Hepatocyte (in vitro differentiated cells): ENCODE results near the gene FUT9. TPM values are rescaled to one million over a fixed set of nuclear protein-coding genes. Genes with fewer than 3 reads are reported as not detected.
A peak's percentile ranks its signal among the peaks of the same experiment; 100 is the strongest.

Experiments
- DNase-seq: peaks from one replicate; pipeline ENCODE4 v3.0.0-alpha.2; 2016; ENCODE audit warnings: low spot score
- H2AFZ ChIP-seq: fragments of 200-600 bp; sonication (generic); 2 replicates; pipeline ENCODE4 v1.6.0; 2016; ENCODE audit warnings: antibody characterized with exemption, mild to moderate bottlenecking
- H3K27ac ChIP-seq: fragments of 200-600 bp; sonication (generic); 2 replicates; pipeline ENCODE4 v1.5.1; 2016; ENCODE audit warnings: mild to moderate bottlenecking
- H3K27me3 ChIP-seq: fragments of 200-600 bp; sonication (generic); 2 replicates; pipeline ENCODE4 v1.6.1; 2016
- H3K36me3 ChIP-seq: fragments of 200-600 bp; sonication (generic); replicated peaks from 2 replicates; pipeline ENCODE4 v1.5.1; 2016; ENCODE audit warnings: low read depth; ENCODE audit not compliant: insufficient read depth
- H3K4me1 ChIP-seq: fragments of 200-600 bp; sonication (generic); 2 replicates; pipeline ENCODE4 v1.5.1; 2016; ENCODE audit warnings: mild to moderate bottlenecking, moderate library complexity; ENCODE audit not compliant: insufficient read depth
- H3K4me2 ChIP-seq: fragments of 200-600 bp; sonication (generic); 2 replicates; pipeline ENCODE4 v1.6.0; 2016
- H3K4me3 ChIP-seq: fragments of 200-600 bp; sonication (generic); 2 replicates; pipeline ENCODE4 v1.5.1; 2016; ENCODE audit warnings: mild to moderate bottlenecking
- H3K79me2 ChIP-seq: fragments of 200-600 bp; sonication (generic); 2 replicates; pipeline ENCODE4 v1.6.0; 2017; ENCODE audit warnings: mild to moderate bottlenecking
- H3K9me2 ChIP-seq: fragments of 200-600 bp; sonication (generic); replicated peaks from 2 replicates; pipeline ENCODE4 v1.6.0; 2017; ENCODE audit warnings: mild to moderate bottlenecking; ENCODE audit not compliant: insufficient read depth
- H3K9me3 ChIP-seq: fragments of 200-600 bp; sonication (generic); 2 replicates; pipeline ENCODE4 v1.5.1; 2016; ENCODE audit warnings: low read depth, mild to moderate bottlenecking
- H4K20me1 ChIP-seq: fragments of 200-600 bp; sonication (generic); 2 replicates; pipeline ENCODE4 v1.6.0; 2016; ENCODE audit warnings: mild to moderate bottlenecking; ENCODE audit not compliant: insufficient read depth, poor library complexity, severe bottlenecking
- EZH2 ChIP-seq: fragments of 200-600 bp; sonication (generic); IDR thresholded peaks from 2 replicates; pipeline ENCODE4 v1.6.1; 2016; ENCODE audit warnings: antibody characterized with exemption, mild to moderate bottlenecking, borderline replicate concordance
- EZH2phosphoT487 ChIP-seq: fragments of 200-600 bp; sonication (generic); IDR thresholded peaks from one replicate; pipeline ENCODE4 v1.6.1; 2018; ENCODE audit warnings: antibody characterized with exemption, mild to moderate bottlenecking, low read depth, moderate library complexity; ENCODE audit not compliant: unreplicated experiment, severe bottlenecking
- WGBS: methylation state at CpG from one replicate; pipeline ENCODE4 v1.1.6; 2016; ENCODE audit warnings: low lambda C conversion rate; ENCODE audit errors: missing lambda C conversion rate; 5-methylcytosine and 5-hydroxymethylcytosine counted together
- polyA plus RNA-seq: library from polyadenylated mRNA; unstranded; fragments of >200 nt; fragmentation: Nextera tagmentation; extraction: Ambion mirVana; gene quantifications from 2 replicates; pipeline ENCODE4 v1.2.1, GENCODE V29; 2016
- total RNA-seq: library from RNA; depleted of rRNA; stranded (reverse); fragments of >200 nt; gene quantifications from 2 replicates; pipeline ENCODE4 v1.2.3, GENCODE V29; 2014
- TF ChIP-seq, protein P1 (sequence below): fragments of 200-600 bp; sonication (generic); IDR thresholded peaks from 2 replicates; pipeline ENCODE4 v1.5.1; 2016; ENCODE audit warnings: antibody characterized with exemption, mild to moderate bottlenecking; ENCODE audit not compliant: poor library complexity

FUT9 gene
- total and polyA plus RNA-seq, 2 experiments from 2014 or later = 0.24 to 0.87 TPM

DNA sequence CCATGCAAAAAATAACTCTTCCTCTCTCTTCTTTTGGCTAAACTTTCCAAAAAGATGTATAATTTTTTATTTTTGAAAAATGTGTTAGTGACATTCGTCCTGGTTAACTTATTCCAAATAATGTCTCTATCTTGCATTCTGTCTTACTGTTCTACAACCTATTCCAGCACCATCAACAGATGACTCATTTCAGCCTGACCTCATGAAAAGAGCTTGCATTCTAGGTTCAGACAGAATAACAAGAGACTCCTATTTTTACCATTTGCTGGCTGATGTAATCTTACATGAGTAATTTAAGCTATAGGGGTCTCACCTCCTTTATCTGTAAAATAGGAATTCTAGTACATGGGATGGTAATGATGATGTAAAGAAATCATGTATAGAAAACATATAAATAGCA lies 109.0 kb downstream of the FUT9 start:
- Histone ChIP-seq H2AFZ (no peak overlapping the region), H3K27me3 (no peaks in the 10 kb centered on the region), H3K36me3 (no peaks in the 10 kb centered on the region), H3K9me2 (no peaks in the 10 kb centered on the region), H3K4me1 (no peaks in the 10 kb centered on the region), H3K79me2 (no peaks in the 10 kb centered on the region), H3K27ac (no peak overlapping the region), H3K9me3 (no peaks in the 10 kb centered on the region), H3K4me3 (no peak overlapping the region), H3K4me2 (no peak overlapping the region), H4K20me1 (no peaks in the 10 kb centered on the region)
- no peak for DNase-seq
- TF ChIP-seq, protein P1, sequence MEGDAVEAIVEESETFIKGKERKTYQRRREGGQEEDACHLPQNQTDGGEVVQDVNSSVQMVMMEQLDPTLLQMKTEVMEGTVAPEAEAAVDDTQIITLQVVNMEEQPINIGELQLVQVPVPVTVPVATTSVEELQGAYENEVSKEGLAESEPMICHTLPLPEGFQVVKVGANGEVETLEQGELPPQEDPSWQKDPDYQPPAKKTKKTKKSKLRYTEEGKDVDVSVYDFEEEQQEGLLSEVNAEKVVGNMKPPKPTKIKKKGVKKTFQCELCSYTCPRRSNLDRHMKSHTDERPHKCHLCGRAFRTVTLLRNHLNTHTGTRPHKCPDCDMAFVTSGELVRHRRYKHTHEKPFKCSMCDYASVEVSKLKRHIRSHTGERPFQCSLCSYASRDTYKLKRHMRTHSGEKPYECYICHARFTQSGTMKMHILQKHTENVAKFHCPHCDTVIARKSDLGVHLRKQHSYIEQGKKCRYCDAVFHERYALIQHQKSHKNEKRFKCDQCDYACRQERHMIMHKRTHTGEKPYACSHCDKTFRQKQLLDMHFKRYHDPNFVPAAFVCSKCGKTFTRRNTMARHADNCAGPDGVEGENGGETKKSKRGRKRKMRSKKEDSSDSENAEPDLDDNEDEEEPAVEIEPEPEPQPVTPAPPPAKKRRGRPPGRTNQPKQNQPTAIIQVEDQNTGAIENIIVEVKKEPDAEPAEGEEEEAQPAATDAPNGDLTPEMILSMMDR = no peak
- TF ChIP-seq EZH2 (no peak), EZH2phosphoT487 (no peak)
- WGBS = 69% methylated on average over 1 of the region's 1 CpG

DNA sequence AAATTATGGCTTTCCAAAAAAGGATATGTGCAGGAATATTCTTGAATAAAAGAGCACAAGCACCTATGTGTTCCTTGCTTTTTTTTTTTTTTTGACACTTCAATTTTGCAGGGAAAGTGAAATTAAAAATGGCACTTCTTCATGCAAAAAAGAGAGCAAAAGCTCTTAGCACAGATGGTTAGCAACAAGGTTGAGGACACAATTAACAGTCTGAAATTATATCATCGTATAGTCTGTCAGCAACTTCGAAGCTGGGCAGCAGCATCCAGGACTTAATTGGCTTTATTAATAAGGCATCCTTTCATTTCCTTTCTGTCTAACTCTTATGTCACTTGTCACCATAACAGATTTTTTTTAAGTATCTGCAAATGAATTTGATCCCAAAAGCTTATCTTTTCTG lies 122.6 kb downstream of the FUT9 start:
- Histone ChIP-seq H3K36me3 (no peaks in the 10 kb centered on the region), H3K79me2 (no peaks in the 10 kb centered on the region), H4K20me1 (no peaks in the 10 kb centered on the region), H3K9me3 (no peaks in the 10 kb centered on the region), H3K4me2 (no peak overlapping the region), H3K4me1 (no peaks in the 10 kb centered on the region), H3K9me2 (no peaks in the 10 kb centered on the region), H3K27me3 (no peaks in the 10 kb centered on the region), H2AFZ (no peak overlapping the region), H3K27ac (no peak overlapping the region), H3K4me3 (no peak overlapping the region)
- WGBS = 89% methylated on average over 2 of the region's 2 CpGs
- TF ChIP-seq EZH2phosphoT487 (no peak), EZH2 (no peak)
- TF ChIP-seq, protein P1 = no peak
- no peak for DNase-seq

DNA sequence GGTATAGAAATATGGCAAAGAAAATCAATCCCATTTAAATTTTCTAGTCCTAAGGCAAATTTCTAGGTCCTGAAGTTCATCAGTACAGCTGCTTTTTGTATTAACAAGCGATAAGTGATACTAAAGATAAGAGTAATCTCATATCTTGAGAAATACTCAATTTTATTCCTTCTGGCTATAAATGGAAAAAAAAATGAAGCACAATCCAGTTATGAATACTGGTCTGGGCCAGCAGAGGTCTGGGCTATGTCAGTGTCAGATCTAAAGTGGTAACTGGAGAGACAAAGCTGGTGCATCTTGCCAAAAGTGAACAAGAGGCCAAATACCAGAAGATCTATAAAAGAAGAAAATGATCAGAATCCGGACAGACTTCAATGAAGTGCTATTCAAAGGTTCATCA lies 126.4 kb downstream of the FUT9 start:
- no peak overlapping the region for H2AFZ ChIP-seq
- no peak overlapping the region for H3K4me3 ChIP-seq
- no peaks in the 10 kb centered on the region for H3K36me3 ChIP-seq
- no peaks in the 10 kb centered on the region for H3K79me2 ChIP-seq
- H3K27me3 ChIP-seq = no peaks in the 10 kb centered on the region
- 37% methylated on average over 2 of the region's 2 CpGs for WGBS
- no peaks in the 10 kb centered on the region for H3K4me1 ChIP-seq
- peak overlapping the region; percentile 22 for H3K4me2 ChIP-seq
- no peaks in the 10 kb centered on the region for H4K20me1 ChIP-seq
- TF ChIP-seq EZH2phosphoT487 (no peak), EZH2 (no peak)
- TF ChIP-seq, protein P1 = no peak
- peak overlapping the region; percentile 54 for H3K27ac ChIP-seq
- H3K9me2 ChIP-seq = no peaks in the 10 kb centered on the region
- no peak for DNase-seq
- no peaks in the 10 kb centered on the region for H3K9me3 ChIP-seq

DNA sequence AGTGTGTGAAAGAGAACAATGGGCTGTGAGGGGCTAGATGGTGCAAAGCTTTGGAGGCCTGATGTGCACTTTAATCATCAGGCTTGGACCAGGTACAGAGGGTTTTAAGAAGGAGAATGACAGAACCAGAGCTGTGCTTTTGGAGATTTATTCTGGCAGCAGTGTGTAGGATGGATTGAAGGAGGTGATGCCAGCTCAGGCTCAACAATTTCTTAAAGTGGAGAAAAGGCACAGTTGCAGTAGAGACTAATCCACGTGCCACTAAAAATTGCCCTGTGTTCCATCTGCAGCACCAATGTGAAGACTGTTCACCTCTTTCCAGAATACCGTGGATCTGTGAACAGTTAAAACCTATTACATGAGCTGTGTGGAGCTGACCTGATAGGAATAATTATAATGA lies 134.7 kb downstream of the FUT9 start:
- Histone ChIP-seq H3K79me2 (no peaks in the 10 kb centered on the region), H3K36me3 (no peaks in the 10 kb centered on the region), H2AFZ (no peak overlapping the region), H3K9me3 (no peaks in the 10 kb centered on the region), H3K4me3 (no peak overlapping the region), H3K4me1 (no peaks in the 10 kb centered on the region), H4K20me1 (no peaks in the 10 kb centered on the region), H3K9me2 (no peaks in the 10 kb centered on the region), H3K27ac (no peak overlapping the region), H3K27me3 (no peaks in the 10 kb centered on the region), H3K4me2 (no peak overlapping the region)
- WGBS = 67% methylated on average over 2 of the region's 2 CpGs
- TF ChIP-seq, protein P1 = no peak
- TF ChIP-seq EZH2phosphoT487 (no peak), EZH2 (no peak)
- no peak for DNase-seq
